Activated naive CD4-positive, alpha-beta T cell treated with anti-CD3 and anti-CD28 coated beads, Interleukin-2, amount 50 U/mL, for 24 hours (primary cell): ENCODE results near the gene MTREX.

Experiments
- H3K27ac Mint-ChIP-seq: one replicate; pipeline ENCODE4 v1.8.0; 2021; ENCODE audit warnings: mild to moderate bottlenecking, mixed read lengths
- H3K27me3 Mint-ChIP-seq: one replicate; pipeline ENCODE4 v1.8.0; 2021; ENCODE audit warnings: mixed read lengths
- H3K36me3 Mint-ChIP-seq: one replicate; pipeline ENCODE4 v1.8.0; 2021; ENCODE audit warnings: mixed read lengths
- H3K4me1 Mint-ChIP-seq: one replicate; pipeline ENCODE4 v1.8.0; 2021; ENCODE audit warnings: mixed read lengths
- H3K4me3 Mint-ChIP-seq: one replicate; pipeline ENCODE4 v1.8.0; 2021; ENCODE audit warnings: mild to moderate bottlenecking, mixed read lengths
- H3K9me3 Mint-ChIP-seq: one replicate; pipeline ENCODE4 v1.8.0; 2021; ENCODE audit warnings: mixed read lengths

MTREX gene

DNA sequence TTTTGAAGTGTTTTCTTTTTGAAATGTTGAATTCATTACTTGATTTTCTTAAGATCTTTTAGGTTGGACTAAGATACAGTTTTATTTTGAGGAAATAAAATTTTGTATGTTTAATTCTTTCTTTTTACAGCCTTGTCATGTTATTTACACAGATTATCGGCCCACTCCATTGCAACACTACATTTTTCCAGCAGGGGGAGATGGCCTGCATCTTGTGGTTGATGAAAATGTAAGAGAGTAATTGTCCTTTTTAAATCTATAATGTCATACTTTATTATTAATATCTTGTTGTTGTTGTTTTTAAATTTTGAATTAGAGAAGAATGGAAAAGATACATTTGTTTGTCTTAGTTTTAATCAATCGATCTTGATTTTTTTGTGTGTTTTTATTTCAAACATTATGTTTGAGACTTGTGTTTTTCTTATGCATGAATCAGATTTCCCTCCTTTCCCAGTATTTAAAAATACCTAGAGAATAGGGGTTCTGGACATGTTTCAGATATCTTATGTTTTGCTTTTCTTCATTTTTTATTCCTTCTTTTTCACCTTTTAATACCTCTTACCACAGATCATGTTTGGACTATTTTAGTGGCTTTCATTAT is 36.7 kb downstream of the MTREX start:
- Mint-ChIP-seq H3K4me3 (no peak overlapping the region), H3K27me3 (no peaks in the 10 kb centered on the region), H3K9me3 (no peaks in the 10 kb centered on the region), H3K36me3 (peaks cover 25% of the 10 kb centered on the region), H3K27ac (peak overlapping the region; percentile 89), H3K4me1 (peaks cover 12% of the 10 kb centered on the region)

DNA sequence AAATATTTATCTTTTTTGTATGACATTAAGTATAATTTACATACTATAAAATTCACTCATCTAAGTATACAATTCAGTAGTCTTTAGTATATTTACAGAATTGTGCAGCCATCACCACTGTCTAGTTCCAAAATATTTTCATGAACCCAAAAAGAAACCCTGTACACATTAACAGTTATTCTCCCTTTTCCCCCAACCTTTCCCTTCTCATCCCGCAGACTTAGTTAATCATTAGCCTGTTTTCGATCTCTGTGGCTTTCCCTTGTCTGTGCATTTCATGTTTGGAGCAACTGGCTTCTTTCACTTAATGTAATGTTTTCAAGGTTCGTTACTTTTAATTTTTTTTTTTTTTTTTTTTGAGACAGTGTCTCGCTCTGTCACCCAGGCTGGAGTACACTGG is 37.5 kb downstream of the MTREX start:
- Mint-ChIP-seq H3K9me3 (no peaks in the 10 kb centered on the region), H3K27me3 (no peaks in the 10 kb centered on the region), H3K36me3 (peaks cover 32% of the 10 kb centered on the region), H3K4me1 (peaks cover 11% of the 10 kb centered on the region), H3K27ac (no peak overlapping the region), H3K4me3 (no peak overlapping the region)

DNA sequence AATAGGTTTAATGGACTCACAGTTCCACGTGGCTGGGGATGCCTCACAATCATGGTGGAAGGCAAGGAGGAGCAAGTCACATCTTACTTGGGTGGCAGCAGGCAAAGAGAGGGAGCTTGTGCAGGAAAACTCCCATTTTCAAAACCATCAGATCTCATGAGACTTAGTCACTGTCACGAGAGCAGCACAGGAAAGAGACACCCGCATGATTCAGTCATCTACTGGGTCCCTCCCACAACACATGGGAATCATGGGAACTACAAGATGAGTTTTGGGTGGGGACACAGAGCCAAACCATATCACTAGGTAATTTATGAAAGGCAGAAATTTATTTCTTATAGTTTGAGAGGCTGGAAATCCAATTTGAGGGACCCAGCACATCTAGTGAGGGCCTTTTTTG is 40.0 kb downstream of the MTREX start:
- H3K4me1 Mint-ChIP-seq, result peaks cover 11% of the 10 kb centered on the region
- peaks cover 42% of the 10 kb centered on the region for H3K36me3 Mint-ChIP-seq
- H3K4me3 Mint-ChIP-seq, result no peak overlapping the region
- H3K27me3 Mint-ChIP-seq, result no peaks in the 10 kb centered on the region
- H3K27ac Mint-ChIP-seq, result no peak overlapping the region
- no peaks in the 10 kb centered on the region for H3K9me3 Mint-ChIP-seq

DNA sequence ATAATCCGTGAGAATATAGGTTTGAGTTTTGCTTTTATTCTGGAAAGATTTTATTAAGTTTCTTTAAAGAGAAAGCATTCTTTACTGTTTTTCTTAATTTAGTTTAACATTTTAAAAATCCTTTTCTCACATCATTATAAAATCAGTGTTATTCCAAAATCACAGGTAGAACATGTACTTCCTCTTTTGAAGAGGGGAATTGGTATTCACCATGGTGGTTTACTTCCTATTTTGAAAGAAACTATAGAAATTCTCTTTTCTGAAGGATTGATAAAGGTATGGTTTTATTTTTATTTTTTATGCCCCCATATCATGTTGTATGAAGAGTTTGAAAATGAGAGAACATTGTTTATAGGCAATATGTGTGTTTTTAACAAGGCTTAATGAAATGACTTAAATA is 43.0 kb downstream of the MTREX start:
- H3K36me3 Mint-ChIP-seq, result peaks cover 47% of the 10 kb centered on the region
- no peaks in the 10 kb centered on the region for H3K9me3 Mint-ChIP-seq
- no peaks in the 10 kb centered on the region for H3K27me3 Mint-ChIP-seq
- H3K4me3 Mint-ChIP-seq, result no peak overlapping the region
- H3K4me1 Mint-ChIP-seq, result peaks cover 6% of the 10 kb centered on the region
- H3K27ac Mint-ChIP-seq, result no peak overlapping the region

- H3K36me3 Mint-ChIP-seq, result peaks cover 39% of the 10 kb centered on the region
- no peak overlapping the region for H3K4me3 Mint-ChIP-seq
- H3K4me1 Mint-ChIP-seq, result no peaks in the 10 kb centered on the region
- no peak overlapping the region for H3K27ac Mint-ChIP-seq
- no peaks in the 10 kb centered on the region for H3K9me3 Mint-ChIP-seq
- no peaks in the 10 kb centered on the region for H3K27me3 Mint-ChIP-seq
Observed at GRCh38 chr5:55356896-55357295, 49.1 kb downstream of the MTREX start.

- H3K9me3 Mint-ChIP-seq, result no peaks in the 10 kb centered on the region
- no peak overlapping the region for H3K27ac Mint-ChIP-seq
- peaks cover 9% of the 10 kb centered on the region for H3K4me1 Mint-ChIP-seq
- no peak overlapping the region for H3K4me3 Mint-ChIP-seq
- no peaks in the 10 kb centered on the region for H3K27me3 Mint-ChIP-seq
- peaks cover 30% of the 10 kb centered on the region for H3K36me3 Mint-ChIP-seq
Observed at GRCh38 chr5:55360190-55360589, 52.4 kb downstream of the MTREX start.

DNA sequence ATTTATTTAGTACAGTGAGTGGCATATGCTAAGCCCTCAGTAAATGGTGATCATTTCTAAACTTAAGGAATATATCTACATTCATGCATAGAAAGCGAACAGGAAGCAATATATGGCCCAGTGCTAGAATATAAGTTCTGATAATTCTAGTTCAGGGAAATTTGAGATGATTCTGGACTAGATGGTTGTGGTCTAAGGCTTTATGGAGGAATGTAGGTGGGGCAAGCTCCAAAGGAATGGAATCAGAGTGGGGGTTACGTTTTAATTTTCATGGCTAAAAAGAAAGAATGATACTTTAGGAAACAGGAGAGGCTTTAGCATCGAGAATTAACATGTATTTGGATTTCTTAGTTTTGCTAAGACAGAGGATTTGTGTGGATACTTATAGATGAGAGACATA is 56.1 kb downstream of the MTREX start:
- H3K27ac Mint-ChIP-seq, result peak overlapping the region; percentile 42
- peaks cover 11% of the 10 kb centered on the region for H3K4me1 Mint-ChIP-seq
- no peaks in the 10 kb centered on the region for H3K27me3 Mint-ChIP-seq
- no peak overlapping the region for H3K4me3 Mint-ChIP-seq
- H3K36me3 Mint-ChIP-seq, result peaks cover 27% of the 10 kb centered on the region
- no peaks in the 10 kb centered on the region for H3K9me3 Mint-ChIP-seq

DNA sequence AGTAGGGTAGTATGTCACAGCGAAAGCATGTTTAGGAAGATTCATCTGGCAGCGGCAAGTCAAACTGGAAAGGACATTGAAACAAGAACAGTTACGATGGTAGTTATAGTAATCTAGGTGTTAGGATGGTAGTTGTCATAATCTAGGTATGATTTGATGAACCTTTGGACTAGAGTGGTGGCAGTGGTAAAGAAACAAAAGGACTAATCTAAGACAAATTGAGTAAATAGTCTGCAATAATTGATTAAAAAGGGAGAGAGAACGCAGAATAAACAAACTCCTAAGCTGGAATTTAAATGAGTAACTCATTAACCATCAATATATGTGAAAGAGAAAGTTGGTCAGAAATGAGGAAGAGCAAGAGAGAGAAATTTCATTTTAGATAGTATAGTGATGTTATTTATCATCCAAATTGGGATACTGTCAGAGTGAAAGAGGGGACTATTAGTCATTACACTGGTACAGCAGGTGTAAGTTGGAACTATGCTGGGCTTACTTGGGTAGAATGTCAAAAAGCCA is 56.8 kb downstream of the MTREX start:
- H3K4me1 Mint-ChIP-seq, result peaks cover 11% of the 10 kb centered on the region
- H3K36me3 Mint-ChIP-seq, result peaks cover 25% of the 10 kb centered on the region
- H3K9me3 Mint-ChIP-seq, result no peaks in the 10 kb centered on the region
- H3K27ac Mint-ChIP-seq, result peak overlapping the region; percentile 14
- no peak overlapping the region for H3K4me3 Mint-ChIP-seq
- no peaks in the 10 kb centered on the region for H3K27me3 Mint-ChIP-seq

- Mint-ChIP-seq H3K27ac (no peak overlapping the region), H3K4me1 (no peaks in the 10 kb centered on the region), H3K4me3 (no peak overlapping the region), H3K27me3 (no peaks in the 10 kb centered on the region), H3K9me3 (peaks cover 14% of the 10 kb centered on the region), H3K36me3 (peaks cover 40% of the 10 kb centered on the region)
Observed at GRCh38 chr5:55370291-55370925, 62.6 kb downstream of the MTREX start.

- Mint-ChIP-seq H3K36me3 (peaks cover 44% of the 10 kb centered on the region), H3K27me3 (no peaks in the 10 kb centered on the region), H3K4me3 (no peak overlapping the region), H3K27ac (no peak overlapping the region), H3K9me3 (peaks cover 14% of the 10 kb centered on the region), H3K4me1 (no peaks in the 10 kb centered on the region)
Observed at GRCh38 chr5:55371145-55371544, 63.4 kb downstream of the MTREX start.

GRCh38 chr5:55372130-55372925 is 64.5 kb downstream of the MTREX start:
- peaks cover 14% of the 10 kb centered on the region for H3K9me3 Mint-ChIP-seq
- H3K27ac Mint-ChIP-seq, result no peak overlapping the region
- peaks cover 47% of the 10 kb centered on the region for H3K36me3 Mint-ChIP-seq

DNA sequence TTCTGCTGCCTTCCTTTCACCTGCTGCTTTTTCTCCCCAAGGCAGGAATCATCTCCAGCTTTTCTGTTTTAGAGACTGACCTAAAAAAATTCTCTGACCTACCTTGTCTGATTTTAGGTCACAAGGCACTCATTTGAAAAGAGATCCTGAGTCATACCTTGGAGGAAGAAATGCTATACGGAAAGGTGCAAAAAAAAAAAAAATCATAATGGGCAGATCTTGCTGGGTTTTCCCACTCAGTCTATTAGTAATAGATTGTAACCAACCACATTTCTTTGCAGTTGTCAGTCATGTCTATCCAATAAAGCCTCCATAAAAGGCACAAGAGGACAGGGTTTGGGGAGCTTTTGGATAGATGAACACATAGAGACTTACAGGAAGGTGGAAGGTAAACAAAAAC is 70.0 kb downstream of the MTREX start:
- peaks cover 53% of the 10 kb centered on the region for H3K36me3 Mint-ChIP-seq
- H3K9me3 Mint-ChIP-seq, result peaks cover 11% of the 10 kb centered on the region
- H3K27me3 Mint-ChIP-seq, result no peaks in the 10 kb centered on the region
- no peak overlapping the region for H3K27ac Mint-ChIP-seq
- no peak overlapping the region for H3K4me3 Mint-ChIP-seq
- peaks cover 4% of the 10 kb centered on the region for H3K4me1 Mint-ChIP-seq

More at GRCh38 chr5:55372130-55372925, 64.5 kb downstream of the MTREX start:
- H3K27me3 Mint-ChIP-seq, result no peaks in the 10 kb centered on the region
- H3K4me1 Mint-ChIP-seq, result no peaks in the 10 kb centered on the region
- no peak overlapping the region for H3K4me3 Mint-ChIP-seq

- Mint-ChIP-seq H3K27me3 (no peaks in the 10 kb centered on the region), H3K4me3 (no peak overlapping the region), H3K36me3 (peaks cover 62% of the 10 kb centered on the region), H3K27ac (no peak overlapping the region), H3K9me3 (peaks cover 12% of the 10 kb centered on the region), H3K4me1 (peaks cover 24% of the 10 kb centered on the region)
Observed at GRCh38 chr5:55383254-55383653, 75.5 kb downstream of the MTREX start.

DNA sequence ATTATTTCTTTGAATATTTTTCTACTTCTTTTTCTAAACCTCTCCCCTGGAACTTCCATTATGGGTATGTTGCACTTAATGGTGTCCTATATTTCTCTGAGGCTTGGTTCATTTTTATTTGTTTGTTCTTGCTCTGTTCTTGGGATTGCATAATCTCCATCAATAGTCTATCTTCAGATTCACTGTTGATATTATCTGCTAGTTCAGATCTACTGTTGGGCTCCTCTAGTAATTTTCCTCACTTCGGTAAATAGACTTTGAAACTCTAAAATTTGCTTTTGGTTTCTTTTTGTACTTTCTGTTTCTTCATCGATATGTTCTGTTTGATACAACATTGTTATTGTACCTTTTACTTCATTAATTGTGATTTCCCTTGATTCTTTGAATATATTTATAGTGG is 76.3 kb downstream of the MTREX start:
- no peak overlapping the region for H3K4me3 Mint-ChIP-seq
- no peaks in the 10 kb centered on the region for H3K27me3 Mint-ChIP-seq
- peaks cover 12% of the 10 kb centered on the region for H3K9me3 Mint-ChIP-seq
- H3K27ac Mint-ChIP-seq, result peak overlapping the region; percentile 63
- peaks cover 24% of the 10 kb centered on the region for H3K4me1 Mint-ChIP-seq
- peaks cover 61% of the 10 kb centered on the region for H3K36me3 Mint-ChIP-seq

GRCh38 chr5:55385227-55385626 is 77.4 kb downstream of the MTREX start:
- Mint-ChIP-seq H3K36me3 (peaks cover 60% of the 10 kb centered on the region), H3K4me1 (peaks cover 24% of the 10 kb centered on the region), H3K27ac (peak overlapping the region; percentile 52), H3K4me3 (no peak overlapping the region), H3K9me3 (peaks cover 12% of the 10 kb centered on the region), H3K27me3 (no peaks in the 10 kb centered on the region)

GRCh38 chr5:55385846-55386245 is 78.1 kb downstream of the MTREX start:
- Mint-ChIP-seq H3K36me3 (peaks cover 57% of the 10 kb centered on the region), H3K4me3 (no peak overlapping the region), H3K27me3 (no peaks in the 10 kb centered on the region), H3K27ac (no peak overlapping the region), H3K9me3 (peaks cover 12% of the 10 kb centered on the region), H3K4me1 (peaks cover 24% of the 10 kb centered on the region)
